Activated effector memory CD4-positive, alpha-beta T cell treated with Interleukin-2 at 50 U/mL for 16 hours (primary cell): ENCODE measurements around the gene ACOT6.
"Not testable (repeated sequence)": the region's sequence is repeated elsewhere in the genome, so short reads cannot be mapped to it uniquely, and the experiment has no call there.

Experiments
- DNase-seq: peaks from one replicate; pipeline ENCODE4 v3.0.0-alpha.2; 2020

ACOT6 gene

GRCh38 chr14:73612339-73613045 lies at the start of gene ACOT6:
TSS of gene ACOT6 (plus strand) at chr14:73612517. CDS start at chr14:73612572, 55 bp downstream.
- peak; percentile 67 for DNase-seq

GRCh38 chr14:73562696-73563095 lies 49.6 kb upstream of the ACOT6 start:
- not testable (repeated sequence) for DNase-seq

GRCh38 chr14:73566431-73566830 lies 45.9 kb upstream of the ACOT6 start:
- not testable (repeated sequence) for DNase-seq

GRCh38 chr14:73566935-73567334 lies 45.4 kb upstream of the ACOT6 start:
- not testable (repeated sequence) for DNase-seq

GRCh38 chr14:73567358-73567757 lies 45.0 kb upstream of the ACOT6 start:
- DNase-seq, result no peak

- no peak for DNase-seq
Observed at GRCh38 chr14:73567951-73568885, 44.1 kb upstream of the ACOT6 start.

GRCh38 chr14:73568886-73569184 lies 43.5 kb upstream of the ACOT6 start:
- DNase-seq, result not testable (repeated sequence)

GRCh38 chr14:73569185-73569958 lies 42.9 kb upstream of the ACOT6 start, which contains the start of gene ACOT2:
TSS of gene ACOT2 (plus strand) at chr14:73569213. CDS start at chr14:73569241, 28 bp downstream.
- DNase-seq, result peak; percentile 76

- DNase-seq, result peak; percentile 58
Observed at GRCh38 chr14:73570913-73571312, 41.4 kb upstream of the ACOT6 start.

- not testable (repeated sequence) for DNase-seq
Observed at GRCh38 chr14:73573034-73573433, 39.3 kb upstream of the ACOT6 start.

GRCh38 chr14:73573740-73574139 lies 38.6 kb upstream of the ACOT6 start:
- not testable (repeated sequence) for DNase-seq

GRCh38 chr14:73574251-73574650 lies 38.1 kb upstream of the ACOT6 start:
- not testable (repeated sequence) for DNase-seq

- no peak for DNase-seq
Observed at GRCh38 chr14:73576391-73576790, 35.9 kb upstream of the ACOT6 start.

- not testable (repeated sequence) for DNase-seq
Observed at GRCh38 chr14:73577214-73577613, 35.1 kb upstream of the ACOT6 start.

GRCh38 chr14:73582102-73582979 lies 30.0 kb upstream of the ACOT6 start:
- DNase-seq, result not testable (repeated sequence)

- DNase-seq, result no peak
Observed at GRCh38 chr14:73588695-73589094, 23.6 kb upstream of the ACOT6 start.

- no peak for DNase-seq
Observed at GRCh38 chr14:73589116-73589515, 23.2 kb upstream of the ACOT6 start.

- DNase-seq, result not testable (repeated sequence)
Observed at GRCh38 chr14:73590673-73591004, 21.7 kb upstream of the ACOT6 start.

GRCh38 chr14:73591690-73592449 lies 20.4 kb upstream of the ACOT6 start, which contains the start of gene ACOT4:
TSS of gene ACOT4 (plus strand) at chr14:73591873. CDS start at chr14:73591960, 87 bp downstream.
- DNase-seq, result peak; percentile 56

GRCh38 chr14:73594491-73594890 lies 17.8 kb upstream of the ACOT6 start:
- no peak for DNase-seq

- DNase-seq, result no peak
Observed at GRCh38 chr14:73599499-73599898, 12.8 kb upstream of the ACOT6 start.
